Upper lobe of right lung (tissue), 1 donor: ENCODE data around the gene CAPN9. TPM values are rescaled to one million over a fixed set of nuclear protein-coding genes. Genes with fewer than 3 reads are reported as not detected.
A peak's percentile ranks its signal among the peaks of the same experiment; 100 is the strongest.
"Not testable (repeated sequence)": the region's sequence is repeated elsewhere in the genome, so short reads cannot be mapped to it uniquely, and the experiment has no call there.

Experiments
- ATAC-seq: fragments of 200-7000 bp; cut with Tn5 transposase; one replicate; pipeline ENCODE4 v1.9.1; 2020; ENCODE audit warnings: mild to moderate bottlenecking, moderate library complexity
- DNase-seq: peaks from one replicate; pipeline ENCODE4 v3.0.0-alpha.2; 2020
- H3K27ac ChIP-seq: fragments of 200-600 bp; one replicate; pipeline ENCODE4 v1.8.0; 2022
- H3K27me3 ChIP-seq: fragments of 200-600 bp; one replicate; pipeline ENCODE4 v1.8.0; 2022; ENCODE audit warnings: mild to moderate bottlenecking
- H3K36me3 ChIP-seq: fragments of 200-600 bp; one replicate; pipeline ENCODE4 v1.8.0; 2022
- H3K4me1 ChIP-seq: fragments of 200-600 bp; one replicate; pipeline ENCODE4 v1.8.0; 2022
- H3K4me3 ChIP-seq: fragments of 200-600 bp; one replicate; pipeline ENCODE4 v1.8.0; 2022; ENCODE audit warnings: mild to moderate bottlenecking
- H3K9me3 ChIP-seq: fragments of 200-600 bp; one replicate; pipeline ENCODE4 v1.8.0; 2022
- intact Hi-C: fragments of 100-400 bp; cut with DNase I; formaldehyde crosslinking; loops from one replicate; pipeline ENCODE4 v1.11.0; 2022
- long read RNA-seq: library from polyadenylated mRNA; unstranded; transcript quantifications from one replicate; pipeline ENCODE4 v2.0.0, GENCODE V29; 2021
- total RNA-seq: library from RNA; stranded (reverse); fragmentation: NEBNext Ultra II Directional; extraction: Animal tissue kit (Norgen Biotek cat#: 25700); gene quantifications from one replicate; pipeline ENCODE4 v1.2.1, GENCODE V29; 2021
- TF ChIP-seq, protein P1 (sequence below): fragments of 200-600 bp; IDR thresholded peaks from one replicate; pipeline ENCODE4 v1.8.0; 2022; ENCODE audit warnings: antibody characterized with exemption
- donor health status: DM: no; HTN: yes; CAD: no; lungs with severe emphysema.

Gene CAPN9, protein sequence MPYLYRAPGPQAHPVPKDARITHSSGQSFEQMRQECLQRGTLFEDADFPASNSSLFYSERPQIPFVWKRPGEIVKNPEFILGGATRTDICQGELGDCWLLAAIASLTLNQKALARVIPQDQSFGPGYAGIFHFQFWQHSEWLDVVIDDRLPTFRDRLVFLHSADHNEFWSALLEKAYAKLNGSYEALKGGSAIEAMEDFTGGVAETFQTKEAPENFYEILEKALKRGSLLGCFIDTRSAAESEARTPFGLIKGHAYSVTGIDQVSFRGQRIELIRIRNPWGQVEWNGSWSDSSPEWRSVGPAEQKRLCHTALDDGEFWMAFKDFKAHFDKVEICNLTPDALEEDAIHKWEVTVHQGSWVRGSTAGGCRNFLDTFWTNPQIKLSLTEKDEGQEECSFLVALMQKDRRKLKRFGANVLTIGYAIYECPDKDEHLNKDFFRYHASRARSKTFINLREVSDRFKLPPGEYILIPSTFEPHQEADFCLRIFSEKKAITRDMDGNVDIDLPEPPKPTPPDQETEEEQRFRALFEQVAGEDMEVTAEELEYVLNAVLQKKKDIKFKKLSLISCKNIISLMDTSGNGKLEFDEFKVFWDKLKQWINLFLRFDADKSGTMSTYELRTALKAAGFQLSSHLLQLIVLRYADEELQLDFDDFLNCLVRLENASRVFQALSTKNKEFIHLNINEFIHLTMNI
- 21.8 TPM for total RNA-seq
- long read RNA-seq, transcript CAPN9-201 (20 exons, 2,362 nt): major isoform, 11 of 20 reads
- long read RNA-seq, partial matches to known transcripts: 2 of 20 reads
- long read RNA-seq, other reads (novel, unspliced or antisense): 4 of 20 reads

DNA sequence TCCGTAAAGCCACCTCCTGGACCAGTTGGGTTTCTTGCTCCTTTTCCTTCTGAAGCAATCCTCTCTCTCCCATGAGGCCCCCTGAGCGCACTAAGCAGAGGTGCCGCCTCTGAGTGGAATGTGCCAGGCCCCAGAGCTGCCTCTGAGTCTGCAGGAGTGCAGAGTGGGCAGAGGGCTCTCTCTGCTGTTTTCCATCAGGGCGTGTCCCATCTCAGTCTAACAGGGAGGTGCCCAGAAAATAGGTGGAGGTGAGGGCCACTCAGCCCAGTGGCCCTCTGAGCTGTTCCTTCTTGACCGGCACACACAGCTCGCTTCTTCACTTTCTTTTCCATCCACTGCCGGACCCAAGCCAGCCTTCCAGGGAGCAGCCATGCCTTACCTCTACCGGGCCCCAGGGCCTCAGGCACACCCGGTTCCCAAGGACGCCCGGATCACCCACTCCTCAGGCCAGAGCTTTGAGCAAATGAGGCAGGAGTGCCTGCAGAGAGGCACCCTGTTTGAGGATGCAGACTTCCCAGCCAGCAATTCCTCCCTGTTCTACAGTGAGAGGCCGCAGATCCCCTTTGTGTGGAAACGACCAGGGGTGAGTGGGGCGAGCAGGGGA is at the start of gene CAPN9:
Gene CAPN9 (plus strand): TSS at position 262 of the 604 bp plus-strand sequence. CDS start 109 bp downstream, at position 371.
- ATAC-seq (peak; percentile 71), DNase-seq (no peak)
- Histone ChIP-seq H3K36me3 (no peaks in the 10 kb centered on the region), H3K4me3 (peak within 1 kb of the TSS; percentile 28), H3K4me1 (peaks cover 3% of the 10 kb centered on the region), H3K27ac (peak within 1 kb of the TSS; percentile 42), H3K9me3 (no peaks in the 10 kb centered on the region), H3K27me3 (no peaks in the 10 kb centered on the region)
- TF ChIP-seq, protein P1, sequence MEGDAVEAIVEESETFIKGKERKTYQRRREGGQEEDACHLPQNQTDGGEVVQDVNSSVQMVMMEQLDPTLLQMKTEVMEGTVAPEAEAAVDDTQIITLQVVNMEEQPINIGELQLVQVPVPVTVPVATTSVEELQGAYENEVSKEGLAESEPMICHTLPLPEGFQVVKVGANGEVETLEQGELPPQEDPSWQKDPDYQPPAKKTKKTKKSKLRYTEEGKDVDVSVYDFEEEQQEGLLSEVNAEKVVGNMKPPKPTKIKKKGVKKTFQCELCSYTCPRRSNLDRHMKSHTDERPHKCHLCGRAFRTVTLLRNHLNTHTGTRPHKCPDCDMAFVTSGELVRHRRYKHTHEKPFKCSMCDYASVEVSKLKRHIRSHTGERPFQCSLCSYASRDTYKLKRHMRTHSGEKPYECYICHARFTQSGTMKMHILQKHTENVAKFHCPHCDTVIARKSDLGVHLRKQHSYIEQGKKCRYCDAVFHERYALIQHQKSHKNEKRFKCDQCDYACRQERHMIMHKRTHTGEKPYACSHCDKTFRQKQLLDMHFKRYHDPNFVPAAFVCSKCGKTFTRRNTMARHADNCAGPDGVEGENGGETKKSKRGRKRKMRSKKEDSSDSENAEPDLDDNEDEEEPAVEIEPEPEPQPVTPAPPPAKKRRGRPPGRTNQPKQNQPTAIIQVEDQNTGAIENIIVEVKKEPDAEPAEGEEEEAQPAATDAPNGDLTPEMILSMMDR: no peak
- intact Hi-C loops: no loop called here

DNA sequence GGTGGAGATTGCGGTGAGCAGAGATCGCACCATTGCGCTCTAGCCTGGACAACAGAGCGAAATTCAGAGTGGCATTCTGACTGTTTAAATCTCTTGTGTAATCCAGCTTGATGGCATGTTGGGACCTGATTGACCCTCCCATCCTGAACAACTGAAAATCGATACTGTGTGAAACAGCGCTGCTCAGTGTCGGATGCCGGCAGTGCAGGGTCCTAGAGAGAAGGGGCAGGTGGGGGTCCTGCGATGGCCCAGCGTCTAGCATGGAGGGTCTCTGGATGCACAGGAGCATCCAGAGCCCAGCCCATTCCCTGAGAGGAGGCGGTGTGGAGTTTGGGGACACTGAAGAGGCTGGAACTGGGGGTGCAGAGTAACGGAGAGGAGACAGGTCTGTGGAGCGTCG is 49.1 kb upstream of the CAPN9 start:
- Histone ChIP-seq H3K4me1 (no peaks in the 10 kb centered on the region), H3K36me3 (peaks cover 10% of the 10 kb centered on the region), H3K4me3 (no peak overlapping the region), H3K9me3 (no peaks in the 10 kb centered on the region), H3K27me3 (no peaks in the 10 kb centered on the region), H3K27ac (no peak overlapping the region)
- TF ChIP-seq, protein P1: no peak
- intact Hi-C loops: no loop called here
- no peak for DNase-seq
- ATAC-seq: no peak

DNA sequence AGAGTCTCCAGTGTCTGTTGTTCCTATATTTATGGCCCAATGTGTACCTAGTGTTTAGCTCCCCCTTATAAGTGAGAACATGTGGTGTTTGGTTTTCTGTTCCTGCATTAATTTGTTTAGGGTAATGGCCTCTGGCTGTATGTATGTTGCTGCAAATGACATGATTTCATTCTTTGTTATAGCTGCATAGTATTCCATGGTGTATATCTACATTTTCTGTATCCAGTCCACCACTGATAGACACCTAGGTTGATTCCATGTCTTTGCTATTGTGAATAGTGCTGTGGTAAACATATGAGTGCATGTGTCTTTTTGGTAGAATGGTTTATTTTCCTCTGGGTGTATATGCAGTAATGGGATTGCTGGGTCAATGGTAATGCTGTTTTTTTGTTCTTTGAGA is 48.2 kb upstream of the CAPN9 start:
- H3K4me1 ChIP-seq, H3K4me3 ChIP-seq, intact Hi-C loops, ATAC-seq, H3K9me3 ChIP-seq, H3K27ac ChIP-seq, H3K27me3 ChIP-seq, DNase-seq, H3K36me3 ChIP-seq: not testable (repeated sequence)

- TF ChIP-seq, protein P1: no peak
- no peaks in the 10 kb centered on the region for H3K36me3 ChIP-seq
- no peak for ATAC-seq
- no peak overlapping the region for H3K4me3 ChIP-seq
- intact Hi-C loops: no loop called here
- no peaks in the 10 kb centered on the region for H3K9me3 ChIP-seq
- H3K27me3 ChIP-seq: no peaks in the 10 kb centered on the region
- H3K4me1 ChIP-seq: no peaks in the 10 kb centered on the region
- DNase-seq: no peak
- no peak overlapping the region for H3K27ac ChIP-seq
These were observed 47.5 kb upstream of the CAPN9 start for GRCh38 chr1:230699716-230700115.

DNA sequence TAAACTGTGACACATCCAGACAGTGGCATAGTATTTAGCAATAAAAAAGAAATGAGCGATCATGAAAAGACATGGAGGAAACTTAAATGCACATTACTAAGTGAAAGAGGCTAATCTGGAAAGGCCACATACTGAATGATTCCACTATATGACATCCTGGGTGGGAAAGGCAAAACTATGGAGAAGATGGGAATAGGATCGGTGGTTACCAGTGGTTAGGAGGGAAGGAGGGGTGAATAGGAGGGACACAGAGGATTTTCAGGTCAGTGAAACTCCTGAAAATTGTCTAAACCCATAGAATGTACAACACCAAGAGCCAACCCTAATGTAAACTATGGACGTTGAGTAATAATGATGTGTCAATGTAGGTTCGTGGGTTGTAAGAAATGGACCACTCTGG is 47.1 kb upstream of the CAPN9 start:
- no peak overlapping the region for H3K27ac ChIP-seq
- TF ChIP-seq, protein P1: no peak
- no peaks in the 10 kb centered on the region for H3K36me3 ChIP-seq
- H3K4me3 ChIP-seq: no peak overlapping the region
- H3K27me3 ChIP-seq: no peaks in the 10 kb centered on the region
- H3K9me3 ChIP-seq: no peaks in the 10 kb centered on the region
- intact Hi-C loops: no loop called here
- ATAC-seq: no peak
- DNase-seq: no peak
- H3K4me1 ChIP-seq: no peaks in the 10 kb centered on the region

GRCh38 chr1:230701434-230701833 is 45.8 kb upstream of the CAPN9 start:
- intact Hi-C loops: no loop called here
- no peak for ATAC-seq

More at GRCh38 chr1:230701434-230701833, 45.8 kb upstream of the CAPN9 start:
- no peak for DNase-seq
- H3K4me1 ChIP-seq: no peaks in the 10 kb centered on the region
- no peaks in the 10 kb centered on the region for H3K36me3 ChIP-seq
- no peaks in the 10 kb centered on the region for H3K27me3 ChIP-seq
- TF ChIP-seq, protein P1: no peak
- no peaks in the 10 kb centered on the region for H3K9me3 ChIP-seq
- H3K27ac ChIP-seq: no peak overlapping the region
- no peak overlapping the region for H3K4me3 ChIP-seq
